ENCODE measurements around the gene POC1B.
A peak's percentile ranks its signal among the peaks of the same experiment; 100 is the strongest.

Gene POC1B

GRCh38 chr12:89525824-89526770 is at the start of gene POC1B:
POC1B (minus strand) TSS chr12:89526047; CDS start chr12:89525895, 152 bp downstream.
- peak within 1 kb of the TSS; percentile 88 for H3K4me3 ChIP-seq (ENCODE audit: low read depth, low read length)

GRCh38 chr12:89575374-89575773 is 49.5 kb upstream of the POC1B start:
- H3K4me3 ChIP-seq (ENCODE audit: low read depth, low read length): no peak overlapping the region

DNA sequence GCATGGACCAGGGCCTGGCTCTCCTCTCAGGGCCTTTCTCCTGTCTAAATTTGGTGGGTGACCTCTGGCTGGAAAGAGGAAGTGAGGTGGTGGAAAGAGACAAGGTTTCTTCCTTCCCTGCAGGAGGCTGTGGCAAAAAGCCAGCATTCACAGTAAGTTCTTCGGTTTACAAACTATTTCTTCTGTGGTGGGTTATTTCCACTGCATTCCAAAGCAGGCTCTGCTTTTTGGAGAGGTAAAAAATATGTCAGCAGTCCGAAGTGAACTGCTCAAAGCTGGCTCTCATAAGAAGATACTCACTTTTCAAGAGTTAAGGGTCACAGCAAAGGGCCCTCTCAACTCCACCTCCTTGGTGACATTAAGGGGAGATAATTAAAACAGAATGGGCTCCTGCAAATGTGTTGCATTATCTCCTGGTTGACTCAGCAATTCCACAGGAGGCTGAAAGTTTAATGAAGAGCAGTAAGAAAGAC is 48.9 kb upstream of the POC1B start:
- H3K4me3 ChIP-seq (ENCODE audit: low read depth, low read length): no peak overlapping the region

- no peak overlapping the region for H3K4me3 ChIP-seq (ENCODE audit: low read depth, low read length)
These were observed 47.4 kb upstream of the POC1B start for GRCh38 chr12:89573051-89573810.

DNA sequence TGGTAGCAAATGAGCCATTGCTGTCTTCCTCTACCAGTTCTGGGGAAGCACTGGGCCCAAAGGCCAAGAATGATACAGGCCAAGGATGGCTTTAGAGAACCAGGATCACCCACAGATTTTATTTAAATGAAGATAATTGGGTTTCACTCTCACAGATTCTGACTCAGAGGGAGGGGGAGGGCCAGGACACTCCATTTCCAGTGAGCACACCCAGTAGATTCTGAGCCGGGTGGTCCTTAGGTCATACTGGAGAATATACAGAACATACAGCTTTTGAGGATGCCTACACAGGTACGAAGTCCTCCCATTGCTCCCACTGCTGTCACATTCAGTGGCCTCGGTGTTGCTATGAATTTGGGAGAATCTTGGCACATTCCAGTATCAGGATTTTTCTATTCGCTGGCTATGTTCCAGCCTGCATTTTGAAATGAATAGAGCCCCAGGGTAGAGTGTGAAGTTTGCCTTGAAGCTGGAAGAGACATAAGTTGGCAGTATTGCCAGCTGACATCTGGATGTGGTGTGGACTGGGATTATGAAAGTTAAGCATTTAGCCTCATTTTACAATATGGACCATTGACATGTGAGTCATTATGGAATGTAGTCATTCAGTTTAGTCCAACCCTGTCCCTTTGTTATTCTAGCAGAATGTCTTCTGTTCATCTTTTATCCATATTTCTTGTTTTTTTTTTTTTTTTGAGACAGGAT is 45.8 kb upstream of the POC1B start:
- H3K4me3 ChIP-seq (ENCODE audit: low read depth, low read length): no peak overlapping the region

DNA sequence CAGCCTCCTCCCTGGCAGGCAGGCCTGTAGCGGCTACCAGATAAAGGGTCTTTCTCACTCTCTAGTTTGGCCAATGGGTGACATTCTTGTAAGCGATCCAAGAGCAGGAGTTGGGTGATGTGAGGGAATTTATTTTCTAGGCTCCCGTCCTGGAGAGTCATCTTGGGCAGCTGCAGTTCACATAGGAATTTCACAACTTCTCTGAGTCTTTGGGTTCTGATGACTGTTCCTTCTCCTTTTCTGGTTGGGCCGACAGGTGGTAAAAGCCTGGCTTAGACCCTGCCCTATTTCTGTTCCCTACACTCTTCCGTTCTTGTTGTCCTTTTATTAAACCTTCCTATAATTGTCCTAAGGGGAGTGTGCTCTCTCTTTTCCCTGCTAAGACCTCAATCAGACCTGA is 42.6 kb upstream of the POC1B start:
- H3K4me3 ChIP-seq (ENCODE audit: low read depth, low read length): no peak overlapping the region

GRCh38 chr12:89567691-89568239 is 41.9 kb upstream of the POC1B start:
- H3K4me3 ChIP-seq (ENCODE audit: low read depth, low read length): no peak overlapping the region

DNA sequence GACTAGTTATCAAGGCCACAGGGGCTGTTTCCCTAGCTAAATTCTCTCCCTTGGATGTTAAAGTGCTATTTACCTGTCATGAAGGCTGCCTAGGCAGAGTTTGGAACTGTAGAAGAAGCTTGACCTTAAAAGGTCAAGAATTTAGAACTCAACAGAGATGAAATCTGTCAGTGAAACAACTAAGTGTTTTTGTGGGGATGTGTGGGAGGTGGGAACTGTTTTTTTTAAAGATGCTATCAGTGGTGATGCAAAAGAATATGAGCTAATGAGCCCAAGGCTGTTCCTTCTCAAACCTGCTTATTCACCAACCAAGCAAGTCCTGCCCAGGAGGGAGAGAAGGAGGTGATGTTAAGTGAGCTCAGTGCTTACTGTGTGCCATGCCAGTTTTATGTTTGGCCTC is 40.8 kb upstream of the POC1B start:
- no peak overlapping the region for H3K4me3 ChIP-seq (ENCODE audit: low read depth, low read length)

- no peak overlapping the region for H3K4me3 ChIP-seq (ENCODE audit: low read depth, low read length)
These were observed 39.2 kb upstream of the POC1B start for GRCh38 chr12:89565002-89565401.

- no peak overlapping the region for H3K4me3 ChIP-seq (ENCODE audit: low read depth, low read length)
These were observed 33.9 kb upstream of the POC1B start for GRCh38 chr12:89559753-89560152.

- no peak overlapping the region for H3K4me3 ChIP-seq (ENCODE audit: low read depth, low read length)
These were observed 31.1 kb upstream of the POC1B start for GRCh38 chr12:89556976-89557375.

DNA sequence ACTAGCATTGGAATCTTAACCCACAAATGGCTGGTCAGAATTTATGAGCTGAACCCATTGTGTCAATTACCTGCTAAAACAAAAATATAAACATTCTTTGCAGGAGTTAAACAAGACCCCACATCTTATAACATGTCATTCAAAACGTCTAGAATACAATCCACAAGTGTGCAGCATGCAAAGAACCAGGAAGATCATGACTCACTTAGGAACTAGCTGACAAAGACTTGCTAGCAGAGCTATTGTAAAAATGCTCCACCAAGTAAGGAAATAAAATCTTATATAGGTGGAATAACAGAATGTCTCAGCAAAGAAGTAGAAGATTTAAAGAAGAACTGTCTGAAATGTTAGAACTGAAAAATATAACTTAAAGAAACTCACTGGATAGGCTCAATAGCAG is 26.5 kb upstream of the POC1B start:
- no peak overlapping the region for H3K4me3 ChIP-seq (ENCODE audit: low read depth, low read length)

GRCh38 chr12:89551747-89552146 is 25.9 kb upstream of the POC1B start:
- no peak overlapping the region for H3K4me3 ChIP-seq (ENCODE audit: low read depth, low read length)

GRCh38 chr12:89547101-89547500 is 21.3 kb upstream of the POC1B start:
- no peak overlapping the region for H3K4me3 ChIP-seq (ENCODE audit: low read depth, low read length)

DNA sequence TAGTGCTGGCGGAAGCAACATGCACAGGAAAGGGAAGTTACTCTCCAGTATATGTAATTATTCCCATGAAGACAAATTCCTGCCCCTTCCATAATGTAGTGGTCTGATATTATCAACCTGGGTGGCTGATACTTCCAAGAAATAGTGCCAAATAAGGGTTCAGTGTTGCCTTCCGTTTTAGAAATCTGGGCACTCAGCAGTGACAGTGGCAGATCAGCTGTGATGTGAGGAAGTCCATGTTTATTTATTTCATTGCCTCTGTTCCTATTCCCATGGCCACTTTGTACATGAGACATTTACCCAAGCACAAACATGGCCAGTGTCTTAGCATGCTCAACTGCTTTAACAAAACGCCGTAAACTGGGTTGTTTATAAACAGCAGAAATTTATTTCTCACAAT is 20.3 kb upstream of the POC1B start:
- H3K4me3 ChIP-seq (ENCODE audit: low read depth, low read length): no peak overlapping the region

GRCh38 chr12:89544681-89545184 is 18.9 kb upstream of the POC1B start:
- no peak overlapping the region for H3K4me3 ChIP-seq (ENCODE audit: low read depth, low read length)

DNA sequence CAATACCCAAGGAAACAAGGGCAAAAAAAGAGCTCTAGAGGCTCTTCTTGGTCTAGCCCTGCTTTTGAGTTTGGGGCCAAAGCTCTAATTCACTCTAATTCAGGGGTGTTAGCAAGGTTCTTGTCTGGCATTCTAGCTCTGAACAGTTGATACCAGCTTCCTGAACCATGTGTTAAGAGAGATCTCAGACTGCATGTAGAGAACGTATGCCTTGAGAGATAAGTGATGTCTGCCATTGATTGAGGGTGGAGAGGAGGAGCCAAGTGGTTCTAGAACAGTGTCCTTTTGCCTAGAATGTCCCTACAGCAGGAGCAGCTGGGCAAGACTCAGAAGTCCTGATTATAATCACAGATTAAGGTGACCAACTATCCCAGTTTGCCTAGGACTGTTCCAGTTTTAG is 18.2 kb upstream of the POC1B start:
- H3K4me3 ChIP-seq (ENCODE audit: low read depth, low read length): no peak overlapping the region

DNA sequence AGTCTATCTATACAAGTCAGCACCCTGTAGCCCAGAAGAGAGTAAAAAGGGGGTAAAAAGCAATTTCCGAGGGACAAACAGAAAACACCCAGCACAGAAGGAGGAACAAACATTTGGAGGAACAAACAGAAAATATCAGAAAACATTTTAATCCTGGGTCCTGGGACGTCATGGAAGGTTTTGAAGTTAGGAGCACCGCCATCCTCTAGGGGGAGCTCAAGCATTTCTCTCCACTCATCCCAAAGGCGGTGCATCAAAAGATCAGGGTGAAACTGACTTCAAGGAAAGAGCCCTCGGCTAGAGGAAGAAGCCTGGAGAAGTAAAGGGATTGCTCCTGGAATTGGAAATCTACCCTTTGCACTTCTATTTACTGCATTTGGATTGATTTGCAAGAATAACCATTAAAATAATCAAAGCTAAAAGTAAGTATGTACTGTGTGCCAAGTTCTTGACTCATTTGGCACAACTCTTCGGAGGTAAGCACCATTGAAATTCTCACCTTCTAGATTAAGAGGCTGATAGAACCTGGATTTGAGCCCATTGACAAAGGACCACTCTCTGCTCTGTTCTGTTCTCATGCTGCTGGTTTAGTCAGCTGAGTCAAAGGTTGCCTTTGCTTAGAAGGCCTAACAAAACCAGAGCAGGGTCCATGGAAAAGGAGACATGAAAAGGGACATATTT is 17.2 kb upstream of the POC1B start:
- H3K4me3 ChIP-seq (ENCODE audit: low read depth, low read length): no peak overlapping the region

- H3K4me3 ChIP-seq (ENCODE audit: low read depth, low read length): no peak overlapping the region
These were observed 16.4 kb upstream of the POC1B start for GRCh38 chr12:89542236-89542635.

- no peak overlapping the region for H3K4me3 ChIP-seq (ENCODE audit: low read depth, low read length)
These were observed 14.7 kb upstream of the POC1B start for GRCh38 chr12:89540586-89540985.
